Adrenal gland (tissue), 5 donors: ENCODE data around the gene BCAR3.

Source experiments
- CTCF ChIP-seq, 6 experiments: fragments of 450-650 bp in 4 of 6; fragments of 200-600 bp in 2 of 6; sonication (generic) in 1 of 6; IDR thresholded peaks; 1 replicate in 5 of 6; 2 replicates in 1 of 6; pipeline versions ENCODE4 v1.5.1 to v1.8.0; 2016 to 2021; ENCODE audit warnings: antibody characterized with exemption in 6 of 6, mild to moderate bottlenecking in 2 of 6, moderate library complexity in 1 of 6
- POLR2A ChIP-seq, 2 donors: fragments of 450-650 bp; IDR thresholded peaks; one replicate each; pipeline ENCODE4 v1.6.1; 2017; ENCODE audit warnings: antibody characterized with exemption in 2 of 2, mild to moderate bottlenecking in 2 of 2, moderate library complexity in 1 of 2
- donor health status: DM: no; HTN: no; CAD: no.

GRCh38 chr1:93686504-93687250 lies 5.0 kb upstream of the BCAR3 start:
- no peak for TF ChIP-seq CTCF (IDR thresholded peaks at IDR 0.05)
- TF ChIP-seq POLR2A (IDR thresholded peaks at IDR 0.05) = no peak
